Measurements from ENCODE around the gene SPEF2.

SPEF2 gene

DNA sequence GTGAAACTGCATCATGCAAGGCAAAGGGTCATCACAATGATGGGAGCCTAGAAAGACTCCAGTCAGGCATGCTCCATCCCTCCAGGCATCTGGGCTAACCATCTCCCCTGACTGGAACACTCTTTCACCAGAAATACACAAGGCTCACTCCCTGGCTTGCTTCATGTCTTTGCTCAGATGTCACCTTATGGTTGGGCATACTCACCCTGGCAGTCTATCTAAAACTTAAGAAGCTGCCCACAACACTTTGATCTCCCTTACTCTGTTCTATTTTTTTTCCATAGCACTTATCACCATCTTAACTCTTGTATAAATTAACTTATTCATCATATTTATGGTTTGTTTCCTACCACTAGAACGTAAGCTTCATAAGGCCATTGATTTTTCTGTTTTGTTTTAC lies 90.0 kb downstream of the SPEF2 start:
- ATAC-seq: no peak
- no peak for TF ChIP-seq ISL1 (CRISPR knock-in tag; IDR thresholded peaks at IDR 0.05)

DNA sequence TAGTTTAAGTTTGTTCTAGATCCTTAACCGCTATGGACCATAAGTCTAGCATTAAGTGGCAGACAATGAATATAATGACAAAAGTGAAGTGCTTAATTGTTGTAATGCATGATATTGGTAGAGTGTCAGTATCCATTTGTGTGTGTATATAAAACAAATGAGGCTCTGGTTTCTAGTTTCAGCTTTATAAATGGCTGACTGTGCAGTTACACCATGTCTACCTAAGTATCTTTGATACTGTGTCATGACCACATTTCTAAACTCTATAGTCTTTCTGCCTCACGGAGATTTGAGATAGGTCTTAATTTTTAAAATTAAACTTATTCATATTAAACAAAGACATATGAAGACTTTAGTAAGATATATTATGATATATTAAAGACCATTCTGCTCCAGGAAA lies 92.0 kb downstream of the SPEF2 start:
- TF ChIP-seq, protein P1, sequence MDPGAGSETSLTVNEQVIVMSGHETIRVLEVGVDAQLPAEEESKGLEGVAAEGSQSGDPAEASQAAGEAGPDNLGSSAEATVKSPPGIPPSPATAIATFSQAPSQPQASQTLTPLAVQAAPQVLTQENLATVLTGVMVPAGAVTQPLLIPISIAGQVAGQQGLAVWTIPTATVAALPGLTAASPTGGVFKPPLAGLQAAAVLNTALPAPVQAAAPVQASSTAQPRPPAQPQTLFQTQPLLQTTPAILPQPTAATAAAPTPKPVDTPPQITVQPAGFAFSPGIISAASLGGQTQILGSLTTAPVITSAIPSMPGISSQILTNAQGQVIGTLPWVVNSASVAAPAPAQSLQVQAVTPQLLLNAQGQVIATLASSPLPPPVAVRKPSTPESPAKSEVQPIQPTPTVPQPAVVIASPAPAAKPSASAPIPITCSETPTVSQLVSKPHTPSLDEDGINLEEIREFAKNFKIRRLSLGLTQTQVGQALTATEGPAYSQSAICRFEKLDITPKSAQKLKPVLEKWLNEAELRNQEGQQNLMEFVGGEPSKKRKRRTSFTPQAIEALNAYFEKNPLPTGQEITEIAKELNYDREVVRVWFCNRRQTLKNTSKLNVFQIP (CRISPR knock-in tag; IDR thresholded peaks at IDR 0.05; ENCODE audit: borderline replicate concordance, low read depth): no peak
- TF ChIP-seq RARB (CRISPR knock-in tag; IDR thresholded peaks at IDR 0.05) (no peak), BACH2 (CRISPR knock-in tag; IDR thresholded peaks at IDR 0.05; ENCODE audit: borderline replicate concordance) (no peak), ZC3H10 (CRISPR knock-in tag; IDR thresholded peaks at IDR 0.05) (no peak), SNAI2 (CRISPR knock-in tag; IDR thresholded peaks at IDR 0.05) (no peak)
- TF ChIP-seq, protein P2, sequence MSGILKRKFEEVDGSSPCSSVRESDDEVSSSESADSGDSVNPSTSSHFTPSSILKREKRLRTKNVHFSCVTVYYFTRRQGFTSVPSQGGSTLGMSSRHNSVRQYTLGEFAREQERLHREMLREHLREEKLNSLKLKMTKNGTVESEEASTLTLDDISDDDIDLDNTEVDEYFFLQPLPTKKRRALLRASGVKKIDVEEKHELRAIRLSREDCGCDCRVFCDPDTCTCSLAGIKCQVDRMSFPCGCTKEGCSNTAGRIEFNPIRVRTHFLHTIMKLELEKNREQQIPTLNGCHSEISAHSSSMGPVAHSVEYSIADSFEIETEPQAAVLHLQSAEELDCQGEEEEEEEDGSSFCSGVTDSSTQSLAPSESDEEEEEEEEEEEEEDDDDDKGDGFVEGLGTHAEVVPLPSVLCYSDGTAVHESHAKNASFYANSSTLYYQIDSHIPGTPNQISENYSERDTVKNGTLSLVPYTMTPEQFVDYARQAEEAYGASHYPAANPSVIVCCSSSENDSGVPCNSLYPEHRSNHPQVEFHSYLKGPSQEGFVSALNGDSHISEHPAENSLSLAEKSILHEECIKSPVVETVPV (CRISPR knock-in tag; IDR thresholded peaks at IDR 0.05): no peak
- no peak for ATAC-seq

DNA sequence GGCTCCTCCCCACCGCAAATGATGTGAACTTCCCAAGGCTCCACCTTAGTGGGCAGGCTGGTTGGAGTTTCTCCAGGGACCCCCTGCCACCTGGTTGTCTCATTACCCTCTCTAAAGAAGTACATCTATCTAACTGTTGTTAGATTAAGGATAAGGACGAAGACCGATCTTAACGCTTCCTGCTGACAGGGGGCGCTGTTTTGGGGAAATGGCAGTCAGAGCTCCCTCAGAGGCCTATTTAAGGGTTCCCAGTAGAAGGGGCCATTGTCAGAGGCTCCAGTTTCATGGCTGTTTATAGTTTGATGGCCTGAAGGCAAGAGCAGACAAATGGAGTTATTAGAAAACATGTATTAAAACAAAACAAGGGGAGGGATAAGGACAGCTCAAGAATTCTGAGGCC lies 100.1 kb downstream of the SPEF2 start:
- no peak for TF ChIP-seq ZNF70 (CRISPR knock-in tag; IDR thresholded peaks at IDR 0.05)
- TF ChIP-seq, protein P3, sequence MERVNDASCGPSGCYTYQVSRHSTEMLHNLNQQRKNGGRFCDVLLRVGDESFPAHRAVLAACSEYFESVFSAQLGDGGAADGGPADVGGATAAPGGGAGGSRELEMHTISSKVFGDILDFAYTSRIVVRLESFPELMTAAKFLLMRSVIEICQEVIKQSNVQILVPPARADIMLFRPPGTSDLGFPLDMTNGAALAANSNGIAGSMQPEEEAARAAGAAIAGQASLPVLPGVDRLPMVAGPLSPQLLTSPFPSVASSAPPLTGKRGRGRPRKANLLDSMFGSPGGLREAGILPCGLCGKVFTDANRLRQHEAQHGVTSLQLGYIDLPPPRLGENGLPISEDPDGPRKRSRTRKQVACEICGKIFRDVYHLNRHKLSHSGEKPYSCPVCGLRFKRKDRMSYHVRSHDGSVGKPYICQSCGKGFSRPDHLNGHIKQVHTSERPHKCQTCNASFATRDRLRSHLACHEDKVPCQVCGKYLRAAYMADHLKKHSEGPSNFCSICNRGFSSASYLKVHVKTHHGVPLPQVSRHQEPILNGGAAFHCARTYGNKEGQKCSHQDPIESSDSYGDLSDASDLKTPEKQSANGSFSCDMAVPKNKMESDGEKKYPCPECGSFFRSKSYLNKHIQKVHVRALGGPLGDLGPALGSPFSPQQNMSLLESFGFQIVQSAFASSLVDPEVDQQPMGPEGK (CRISPR knock-in tag; IDR thresholded peaks at IDR 0.05; ENCODE audit: borderline replicate concordance): no peak
- TF ChIP-seq ZNF8 (CRISPR knock-in tag; IDR thresholded peaks at IDR 0.05): no peak
- TF ChIP-seq, protein P1 (CRISPR knock-in tag; IDR thresholded peaks at IDR 0.05; ENCODE audit: borderline replicate concordance, low read depth): no peak
- no peak for TF ChIP-seq CSDC2 (CRISPR knock-in tag; IDR thresholded peaks at IDR 0.05)
- no peak for TF ChIP-seq GLIS3 (CRISPR knock-in tag; IDR thresholded peaks at IDR 0.05)
- TF ChIP-seq TOX (CRISPR knock-in tag; IDR thresholded peaks at IDR 0.05; ENCODE audit: borderline replicate concordance): no peak
- TF ChIP-seq ZNF565 (CRISPR knock-in tag; conservative IDR thresholded peaks at IDR 0.05; ENCODE audit: low read depth): no peak
- TF ChIP-seq BACH2 (CRISPR knock-in tag; IDR thresholded peaks at IDR 0.05; ENCODE audit: borderline replicate concordance): no peak
- TF ChIP-seq ESRRG (CRISPR knock-in tag; IDR thresholded peaks at IDR 0.05): no peak
- no peak for TF ChIP-seq ZC3H10 (CRISPR knock-in tag; IDR thresholded peaks at IDR 0.05)
- no peak for TF ChIP-seq ZFP3 (CRISPR knock-in tag; IDR thresholded peaks at IDR 0.05)
- no peak for ATAC-seq

DNA sequence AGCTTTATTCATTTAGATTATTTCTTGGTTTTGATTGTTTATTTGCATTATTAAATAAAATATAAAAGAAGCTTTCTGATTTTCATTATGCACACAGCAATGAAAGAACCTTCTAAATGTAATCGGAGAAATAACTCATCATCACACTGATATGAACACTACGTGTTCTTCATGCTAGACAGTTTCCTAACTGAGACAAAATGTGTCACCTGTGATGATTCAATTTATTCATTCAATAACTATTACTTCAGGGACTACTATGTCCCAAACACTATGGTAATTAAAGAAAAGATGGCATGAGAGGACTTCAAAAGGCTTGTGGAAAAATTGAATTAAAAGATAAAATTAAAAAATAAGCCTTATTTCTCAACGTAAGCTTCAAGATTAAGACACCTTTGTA lies 118.1 kb downstream of the SPEF2 start:
- no peak for ATAC-seq
- TF ChIP-seq, protein P1 (CRISPR knock-in tag; IDR thresholded peaks at IDR 0.05; ENCODE audit: borderline replicate concordance, low read depth): no peak
- no peak for TF ChIP-seq ZNF565 (CRISPR knock-in tag; conservative IDR thresholded peaks at IDR 0.05; ENCODE audit: low read depth)
- TF ChIP-seq, protein P4, sequence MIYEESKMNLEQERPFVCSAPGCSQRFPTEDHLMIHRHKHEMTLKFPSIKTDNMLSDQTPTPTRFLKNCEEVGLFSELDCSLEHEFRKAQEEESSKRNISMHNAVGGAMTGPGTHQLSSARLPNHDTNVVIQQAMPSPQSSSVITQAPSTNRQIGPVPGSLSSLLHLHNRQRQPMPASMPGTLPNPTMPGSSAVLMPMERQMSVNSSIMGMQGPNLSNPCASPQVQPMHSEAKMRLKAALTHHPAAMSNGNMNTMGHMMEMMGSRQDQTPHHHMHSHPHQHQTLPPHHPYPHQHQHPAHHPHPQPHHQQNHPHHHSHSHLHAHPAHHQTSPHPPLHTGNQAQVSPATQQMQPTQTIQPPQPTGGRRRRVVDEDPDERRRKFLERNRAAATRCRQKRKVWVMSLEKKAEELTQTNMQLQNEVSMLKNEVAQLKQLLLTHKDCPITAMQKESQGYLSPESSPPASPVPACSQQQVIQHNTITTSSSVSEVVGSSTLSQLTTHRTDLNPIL (CRISPR knock-in tag; IDR thresholded peaks at IDR 0.05; ENCODE audit: low read depth): no peak
- no peak for TF ChIP-seq ESRRG (CRISPR knock-in tag; IDR thresholded peaks at IDR 0.05)
- no peak for TF ChIP-seq GLIS3 (CRISPR knock-in tag; IDR thresholded peaks at IDR 0.05)
- no peak for TF ChIP-seq SNAI2 (CRISPR knock-in tag; IDR thresholded peaks at IDR 0.05)
- TF ChIP-seq ZFP30 (CRISPR knock-in tag; IDR thresholded peaks at IDR 0.05): no peak
